Keratinocyte (primary cell): Measurements from ENCODE around the gene DCLK2.

Experiments used
- CTCF ChIP-seq, 3 experiments: IDR thresholded peaks in 1 of 3; conservative IDR thresholded peaks in 1 of 3; optimal IDR thresholded peaks in 1 of 3; 2 replicates in 2 of 3; 3 replicates in 1 of 3; pipeline versions ENCODE3 to v1.5.1; 2011; ENCODE audit warnings: low read length in 3 of 3, mild to moderate bottlenecking in 3 of 3, moderate library complexity in 2 of 3, control low read depth in 1 of 3, inconsistent platforms in 1 of 3; ENCODE audit not compliant: insufficient read depth in 2 of 3; ENCODE audit errors: extremely low read depth in 1 of 3
- EZH2 ChIP-seq: IDR thresholded peaks from one replicate; pipeline ENCODE4 v1.6.1; 2012; ENCODE audit warnings: inconsistent platforms, mild to moderate bottlenecking, low read length, moderate library complexity

DNA sequence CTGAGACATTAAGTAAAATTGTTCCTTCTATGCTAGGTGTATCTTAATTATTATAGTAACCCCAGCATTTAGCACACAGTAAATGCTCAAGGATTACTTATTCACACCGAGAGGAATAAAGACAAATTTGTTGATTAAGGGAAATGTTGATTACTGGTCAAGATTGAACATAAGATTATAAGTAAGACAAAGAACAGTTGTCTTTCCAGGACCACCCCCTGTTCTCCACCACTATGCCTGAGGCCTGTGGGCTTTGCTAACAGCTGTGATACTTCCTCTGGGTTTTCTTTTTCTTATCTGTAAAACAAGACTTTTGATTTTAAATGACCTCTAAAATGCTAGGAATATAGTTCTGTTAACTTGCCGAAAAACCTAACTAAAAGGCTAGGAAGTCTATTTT is 128.0 kb downstream of the DCLK2 start:
- TF ChIP-seq CTCF (optimal IDR thresholded peaks at IDR 0.05 in 1 of 3, IDR thresholded peaks at IDR 0.05 in 1 of 3, conservative IDR thresholded peaks at IDR 0.05 in 1 of 3; ENCODE audit: extremely low read depth in 1 of 3, insufficient read depth in 2 of 3, low read length in 3 of 3) (no peak), EZH2 (no peak)
